GM12874 (cell line): ENCODE data around the gene PHC3.

Experiments
- CTCF ChIP-seq: IDR thresholded peaks from 2 replicates; pipeline ENCODE4 v1.5.1; 2011; ENCODE audit warnings: low read depth, mild to moderate bottlenecking, control low read depth, low read length, moderate library complexity; ENCODE audit not compliant: insufficient read depth

Gene PHC3

DNA sequence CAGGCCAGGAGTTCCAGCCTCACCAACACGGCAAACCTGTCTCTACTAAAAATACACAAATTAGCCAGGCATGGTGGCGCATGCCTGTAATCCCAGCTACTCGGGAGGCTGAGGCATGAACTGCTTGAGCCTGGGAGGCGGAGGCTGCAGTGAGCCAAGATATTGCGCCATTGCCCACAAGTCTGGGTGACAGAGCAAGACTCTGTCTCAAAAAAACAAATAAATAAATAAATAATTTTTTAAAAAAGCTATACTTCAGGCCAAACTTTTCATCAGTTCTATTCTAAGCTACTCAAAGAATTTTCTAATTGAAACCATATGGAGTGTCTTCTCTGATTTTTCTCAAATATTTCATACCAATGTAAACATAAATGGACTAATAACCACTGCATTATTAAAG is 43.5 kb downstream of the PHC3 start:
- TF ChIP-seq CTCF = no peak

DNA sequence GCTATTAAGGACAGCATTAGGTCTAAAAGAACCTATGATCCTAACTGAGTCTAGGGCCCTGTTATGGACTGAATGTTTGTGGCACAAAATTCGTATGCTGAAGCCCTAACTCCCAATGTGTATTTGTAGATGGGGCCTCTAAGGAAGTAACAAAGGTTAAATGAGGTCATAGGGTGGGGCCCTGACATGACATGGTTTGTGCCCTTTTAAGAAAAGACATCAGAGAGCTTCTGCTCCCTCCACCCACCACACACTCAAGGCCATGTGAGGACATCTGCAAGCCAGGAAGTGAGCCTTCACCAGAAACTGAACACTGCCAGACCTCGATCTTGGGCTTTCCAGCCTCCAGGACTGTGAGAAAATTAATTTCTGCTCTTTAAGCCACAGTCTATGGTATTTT is 49.2 kb downstream of the PHC3 start:
- no peak for TF ChIP-seq CTCF

- TF ChIP-seq CTCF = no peak
These were observed 51.0 kb downstream of the PHC3 start for GRCh38 chr3:170130532-170130931.

GRCh38 chr3:170128977-170129431 is 52.5 kb downstream of the PHC3 start:
- no peak for TF ChIP-seq CTCF

GRCh38 chr3:170128259-170128976 is 53.1 kb downstream of the PHC3 start:
- no peak for TF ChIP-seq CTCF

DNA sequence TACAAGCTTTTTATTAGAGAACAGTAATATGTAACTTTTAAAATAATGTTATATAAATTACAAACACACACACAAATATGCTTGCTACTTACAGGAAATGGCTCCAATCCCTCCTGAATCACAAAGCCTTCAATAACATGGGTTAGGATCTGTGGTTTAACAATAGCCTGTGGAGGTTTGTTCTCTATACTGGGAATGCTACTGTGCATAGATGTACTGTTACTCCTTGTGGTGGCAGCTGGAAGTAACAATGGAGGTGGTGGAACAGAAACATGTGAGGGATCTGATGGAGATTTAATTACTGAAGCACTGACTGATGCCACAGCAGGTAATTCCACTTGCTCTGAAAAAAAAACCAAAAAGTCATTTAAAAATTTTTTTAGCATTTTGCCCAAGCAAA is 64.4 kb downstream of the PHC3 start:
- no peak for TF ChIP-seq CTCF

DNA sequence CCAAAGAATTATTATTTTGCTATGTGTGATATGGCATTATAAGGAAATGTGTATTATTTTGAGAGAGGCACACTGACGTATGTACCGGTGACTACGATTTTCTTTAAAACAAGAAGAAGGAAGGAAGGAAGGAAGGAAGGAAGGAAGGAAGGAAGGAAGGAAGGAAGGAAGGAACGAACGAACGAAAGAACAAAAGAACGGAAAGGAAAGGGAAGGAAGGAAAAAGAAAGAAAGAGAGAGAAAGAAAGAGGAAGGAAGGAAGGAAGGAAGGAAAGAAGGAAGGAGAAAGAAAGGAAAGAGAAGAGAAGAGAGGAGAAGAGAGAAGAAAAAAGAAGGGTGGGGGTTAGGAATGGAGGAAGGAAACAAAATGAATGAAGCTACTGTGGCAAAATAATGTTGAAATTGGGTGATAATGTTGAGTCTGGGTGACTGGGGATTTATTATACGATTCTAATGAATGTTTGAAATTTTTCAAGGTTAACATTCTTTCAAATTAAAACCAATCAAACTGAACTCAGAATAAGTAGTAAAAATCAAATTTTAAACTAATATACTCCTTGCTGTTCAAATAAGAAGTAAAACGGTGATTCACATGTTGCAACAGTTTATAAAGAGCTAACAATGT is 70.3 kb downstream of the PHC3 start:
- TF ChIP-seq CTCF = no peak
